GM18511 (cell line): ENCODE data around the gene ATP8B1.

Experiments
- ATAC-seq: cut with Tn5 transposase; IDR thresholded peaks from one replicate; pipeline ENCODE4 v1.9.1; 2021; ENCODE audit warnings: mild to moderate bottlenecking, moderate library complexity; ENCODE audit not compliant: unreplicated experiment

The ATP8B1 gene

DNA sequence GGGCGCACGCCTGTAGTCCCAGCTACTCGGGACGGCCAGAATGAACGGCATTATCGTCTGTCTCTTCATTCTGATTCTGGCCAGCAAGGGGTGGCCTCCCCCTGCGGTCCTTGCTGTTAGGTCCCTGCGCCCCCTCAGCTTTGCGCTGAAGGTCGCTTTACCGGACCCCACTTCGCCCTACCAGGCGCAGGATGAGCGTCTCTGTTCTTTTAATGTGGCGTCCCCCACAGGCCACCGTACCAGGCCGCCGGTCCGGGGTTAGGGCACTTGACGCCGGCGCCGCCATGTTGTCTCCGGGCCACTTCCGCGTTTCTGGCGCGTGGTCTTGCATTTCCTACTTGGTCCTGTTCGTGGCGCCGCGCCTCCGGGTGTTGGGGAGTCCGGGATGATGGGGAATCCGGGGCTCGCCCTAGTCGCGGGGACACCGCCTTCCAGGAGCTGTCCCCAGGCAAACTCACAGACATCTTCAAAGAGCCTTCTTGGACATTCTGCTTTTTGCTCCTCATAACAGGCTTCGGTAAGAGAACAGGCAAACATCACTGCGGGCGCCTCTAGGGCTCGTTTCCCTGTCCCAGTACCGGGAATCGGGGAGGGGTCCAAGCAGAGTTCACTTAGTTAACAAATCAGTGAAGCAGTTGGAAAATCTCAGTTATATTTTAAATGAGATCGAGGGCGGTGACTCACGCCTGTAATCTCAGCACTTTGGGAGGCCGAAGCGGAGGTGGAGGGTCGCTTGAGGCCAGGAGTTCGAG is 172.9 kb downstream of the ATP8B1 start:
- ATAC-seq = peak; percentile 85

DNA sequence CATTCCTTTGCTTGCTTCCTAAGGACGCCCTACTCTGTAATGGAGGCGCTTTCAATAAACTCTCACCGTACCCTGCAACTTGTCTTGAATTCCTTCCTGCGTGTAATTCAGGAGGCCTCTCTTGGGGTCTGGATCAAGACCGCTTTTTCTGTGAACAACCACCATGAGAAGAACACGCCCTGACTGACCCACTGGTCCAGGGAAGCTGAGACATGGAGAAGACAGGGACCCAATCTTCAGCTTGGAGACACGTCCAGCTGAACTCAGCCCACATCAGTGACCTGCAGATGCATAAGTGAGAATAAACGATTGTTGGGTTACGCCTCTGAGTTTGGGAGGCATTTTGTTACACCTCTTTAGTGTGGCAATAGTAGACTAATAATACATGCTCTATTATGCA is 173.7 kb downstream of the ATP8B1 start:
- no peak for ATAC-seq

DNA sequence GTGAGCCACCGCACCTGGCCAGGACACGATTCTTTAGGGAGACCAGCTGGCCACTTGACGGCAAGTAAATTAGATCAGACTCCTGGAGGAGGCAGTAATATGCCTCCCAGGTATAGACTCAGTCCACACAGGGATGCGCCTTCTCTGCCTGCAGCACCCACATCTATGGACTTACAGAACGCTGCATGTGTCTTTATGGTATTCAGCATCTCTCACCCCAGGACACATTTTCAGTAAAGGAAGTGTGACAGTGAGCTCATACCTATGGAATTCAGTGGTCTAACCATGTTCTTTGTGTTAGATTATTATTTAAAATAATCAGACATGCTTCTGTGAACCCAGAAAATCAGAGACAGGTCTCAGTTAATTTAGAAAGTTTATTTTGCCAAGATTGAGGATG is 175.6 kb downstream of the ATP8B1 start:
- ATAC-seq = no peak

DNA sequence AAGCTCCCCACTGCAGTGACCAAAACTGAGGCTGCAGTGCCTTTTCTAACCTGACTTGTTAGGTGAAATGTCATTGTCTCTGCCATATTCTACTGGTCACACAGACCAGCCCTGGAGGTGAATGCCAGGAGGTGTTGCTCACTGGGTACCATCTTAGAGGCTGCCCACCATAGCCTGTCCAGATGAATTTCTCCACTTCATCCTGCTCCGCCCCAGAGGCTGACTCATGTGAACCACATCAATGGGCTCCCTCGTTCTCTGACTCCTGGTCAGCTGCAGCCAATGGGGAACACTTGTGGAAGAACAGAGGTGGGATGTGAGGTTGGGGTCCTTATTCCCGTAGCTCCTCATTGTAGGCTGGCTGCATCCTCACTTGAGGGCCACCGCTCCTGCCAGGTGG is 178.1 kb downstream of the ATP8B1 start:
- no peak for ATAC-seq

DNA sequence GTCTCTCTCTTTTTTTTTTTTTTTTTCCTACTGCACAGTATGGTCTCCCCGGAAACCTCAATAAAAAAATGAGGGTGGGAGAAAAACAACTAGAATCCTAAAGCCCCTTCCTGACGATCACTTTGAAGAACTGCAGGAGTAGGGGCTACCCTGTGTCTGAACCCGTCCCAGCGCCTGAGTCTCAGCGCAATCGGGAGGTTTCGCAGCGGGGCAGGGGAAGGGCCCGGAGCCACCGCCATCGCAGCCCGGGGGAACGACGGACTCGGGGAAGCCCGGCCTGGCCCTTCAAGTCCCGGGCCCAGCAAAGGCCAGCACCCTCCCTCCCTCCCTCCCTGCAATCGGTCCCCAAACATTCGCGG is 181.9 kb downstream of the ATP8B1 start:
- peak; percentile 30 for ATAC-seq

DNA sequence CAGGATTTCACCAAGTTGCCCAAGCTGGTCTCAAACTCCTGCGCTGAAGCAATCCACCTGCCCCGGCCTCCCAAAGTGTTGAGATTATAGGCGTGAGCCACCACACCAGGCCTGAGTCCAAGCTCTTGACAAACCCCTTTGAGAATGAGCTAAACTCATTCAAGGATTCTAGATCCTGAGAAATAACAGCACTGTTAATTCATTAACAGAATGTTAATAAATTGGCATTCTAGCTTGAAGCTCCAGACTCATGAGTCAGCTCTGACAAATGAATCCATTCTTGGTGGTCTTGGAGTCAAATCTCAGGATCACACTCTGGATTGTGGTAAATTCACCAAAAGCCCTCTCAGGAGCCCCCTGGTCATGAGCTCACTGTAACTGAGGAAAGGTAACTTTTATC is 183.2 kb downstream of the ATP8B1 start:
- ATAC-seq = no peak

DNA sequence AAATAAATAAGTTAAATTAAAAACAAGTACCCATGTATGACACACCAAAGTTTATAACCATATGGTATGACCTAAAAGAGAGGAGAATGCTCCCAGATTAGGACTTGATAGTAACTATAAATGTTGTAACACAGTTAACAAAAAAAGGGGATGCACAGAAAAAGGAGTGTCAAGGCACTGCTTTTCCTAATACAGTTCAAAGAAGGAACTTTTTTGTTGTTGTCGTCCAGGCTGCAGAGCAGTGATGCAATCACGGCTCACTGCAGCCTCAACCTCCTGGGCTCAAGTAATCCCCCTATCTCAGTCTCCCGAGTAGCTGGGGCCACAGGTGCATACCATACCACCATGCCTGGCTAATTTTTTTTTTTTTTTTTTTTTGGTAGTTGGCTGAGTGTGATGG is 184.2 kb downstream of the ATP8B1 start:
- ATAC-seq = no peak

DNA sequence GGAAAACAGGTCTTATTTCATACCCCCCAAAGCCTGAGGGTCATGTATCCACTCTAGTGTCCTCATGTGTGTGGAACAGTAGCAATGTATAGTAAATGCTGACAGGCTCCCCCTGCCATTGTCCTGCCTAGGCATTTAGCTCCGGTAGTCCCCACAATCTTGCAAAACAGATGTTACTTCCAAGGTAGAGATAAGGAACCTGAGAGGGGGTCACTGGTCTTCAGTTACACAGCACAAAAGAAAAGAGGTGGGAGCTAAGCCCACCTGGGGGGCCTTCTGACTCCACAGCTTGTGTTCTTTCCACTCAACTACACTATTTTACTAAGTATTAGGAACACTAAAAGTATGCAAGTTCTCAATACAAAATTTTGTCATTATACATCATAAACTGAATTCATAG is 199.2 kb downstream of the ATP8B1 start:
- no peak for ATAC-seq
